Measurements from ENCODE around the gene CPAMD8. TPM values are rescaled to one million over a fixed set of nuclear protein-coding genes. Genes with fewer than 3 reads are reported as not detected.

CPAMD8 gene
- total and polyA plus RNA-seq, 9 of the 15 experiments (the other 6 are each of a cell fraction or from before 2014, with no cell fraction given), result 0.20 to 2.1 (median 1.3) TPM

- no peak for TF ChIP-seq ZNF707 (CRISPR knock-in tag; conservative IDR thresholded peaks at IDR 0.05)
- no peak for TF ChIP-seq SMAD3 (CRISPR knock-in tag; conservative IDR thresholded peaks at IDR 0.05)
- TF ChIP-seq KAT8 (IDR thresholded peaks at IDR 0.05; ENCODE audit: low read depth), result no peak
- no peak for TF ChIP-seq RAD21 (CRISPR knock-in tag; conservative IDR thresholded peaks at IDR 0.05 in 1 of 2, IDR thresholded peaks at IDR 0.05 in 1 of 2)
- TF ChIP-seq LARP7 (IDR thresholded peaks at IDR 0.05), result no peak
- TF ChIP-seq LCOR (CRISPR knock-in tag; IDR thresholded peaks at IDR 0.05), result no peak
- no peak for TF ChIP-seq EP400 (IDR thresholded peaks at IDR 0.05)
- TF ChIP-seq ZNF253 (CRISPR knock-in tag; conservative IDR thresholded peaks at IDR 0.05), result no peak
- TF ChIP-seq, protein P1, sequence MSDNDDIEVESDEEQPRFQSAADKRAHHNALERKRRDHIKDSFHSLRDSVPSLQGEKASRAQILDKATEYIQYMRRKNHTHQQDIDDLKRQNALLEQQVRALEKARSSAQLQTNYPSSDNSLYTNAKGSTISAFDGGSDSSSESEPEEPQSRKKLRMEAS (CRISPR knock-in tag; IDR thresholded peaks at IDR 0.05), result no peak
Observed at GRCh38 chr19:17037966-17038500, 11.4 kb upstream of the CPAMD8 start (continued).

- H3K9me1 ChIP-seq (ENCODE audit: control insufficient read depth, insufficient read depth, low read length), result no peaks in the 10 kb centered on the region
- no peak overlapping the region for H3K27ac ChIP-seq (ENCODE audit: extremely low read depth, low read depth, low read length)
- no peak for FAIRE-seq
- ChIA-PET POLR2A (no interaction called here), CTCF (ENCODE audit: low intra/inter-chr PET ratio) (no interaction called here)
- ATAC-seq, result no peak
- in situ Hi-C loops (cut with MboI), result no loop called here
- BruUV-seq (replicated peaks), result no TSS peak
- no peak for DNase-seq (ENCODE audit: extremely low read depth in 1 of 4, low spot score in 3 of 4)
- 6% methylated on average over 6 of the region's 6 CpGs for WGBS (ENCODE audit: insufficient coverage, low coverage, missing lambda C conversion rate)
- H3K9me3 ChIP-seq (replicated peaks; ENCODE audit: control insufficient read depth, insufficient read depth, low read depth, low read length), result no peaks in the 10 kb centered on the region
- no peaks in the 10 kb centered on the region for H3K79me2 ChIP-seq (ENCODE audit: control insufficient read depth, insufficient read depth, low read length)
- no peak overlapping the region for H3K4me2 ChIP-seq (ENCODE audit: insufficient read depth, low read length)
- H3K4me3 ChIP-seq, result no peak overlapping the region
- peaks cover 4% of the 10 kb centered on the region; the same call in 1 of the 2 replicates for H4K20me1 ChIP-seq (replicated peaks; ENCODE audit: control insufficient read depth, insufficient read depth, low read length)
- H3K4me1 ChIP-seq (replicated peaks in 1 of 2; ENCODE audit: control insufficient read depth in 2 of 2, insufficient read depth in 2 of 2, low read length in 2 of 2), result peaks cover 0 to 8% of the 10 kb centered on the region in 2 experiments; a peak in 2 of 5 replicates
- H2AFZ ChIP-seq (ENCODE audit: low read depth, low read length), result no peak overlapping the region
- intact Hi-C loops (cut with micrococcal nuclease), result no loop called here
- H3K27me3 ChIP-seq (ENCODE audit: control insufficient read depth in 2 of 2, insufficient read depth in 2 of 2, low read length in 2 of 2), result peaks cover 20 to 54% of the 10 kb centered on the region in 2 experiments; a peak in 3 of 5 replicates
- H3K36me3 ChIP-seq (ENCODE audit: control insufficient read depth, insufficient read depth, low read length), result no peaks in the 10 kb centered on the region
- H3K9ac ChIP-seq (ENCODE audit: insufficient read depth in 1 of 2, low read depth in 2 of 2, low read length in 2 of 2), result no peak overlapping the region
- TF ChIP-seq ATF3 (IDR thresholded peaks at IDR 0.05), result no peak
- no peak for TF ChIP-seq ATF3 (CRISPR knock-in tag; conservative IDR thresholded peaks at IDR 0.05)
- TF ChIP-seq TSC22D4 (tag; IDR thresholded peaks at IDR 0.05), result no peak
- TF ChIP-seq ATF7 (IDR thresholded peaks at IDR 0.05), result no peak
- no peak for TF ChIP-seq RBM22 (IDR thresholded peaks at IDR 0.05; ENCODE audit: low read depth, low read length, poor library complexity, severe bottlenecking)
- TF ChIP-seq, protein P2, sequence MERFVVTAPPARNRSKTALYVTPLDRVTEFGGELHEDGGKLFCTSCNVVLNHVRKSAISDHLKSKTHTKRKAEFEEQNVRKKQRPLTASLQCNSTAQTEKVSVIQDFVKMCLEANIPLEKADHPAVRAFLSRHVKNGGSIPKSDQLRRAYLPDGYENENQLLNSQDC (CRISPR knock-in tag; IDR thresholded peaks at IDR 0.05), result no peak
- TF ChIP-seq, protein P3, sequence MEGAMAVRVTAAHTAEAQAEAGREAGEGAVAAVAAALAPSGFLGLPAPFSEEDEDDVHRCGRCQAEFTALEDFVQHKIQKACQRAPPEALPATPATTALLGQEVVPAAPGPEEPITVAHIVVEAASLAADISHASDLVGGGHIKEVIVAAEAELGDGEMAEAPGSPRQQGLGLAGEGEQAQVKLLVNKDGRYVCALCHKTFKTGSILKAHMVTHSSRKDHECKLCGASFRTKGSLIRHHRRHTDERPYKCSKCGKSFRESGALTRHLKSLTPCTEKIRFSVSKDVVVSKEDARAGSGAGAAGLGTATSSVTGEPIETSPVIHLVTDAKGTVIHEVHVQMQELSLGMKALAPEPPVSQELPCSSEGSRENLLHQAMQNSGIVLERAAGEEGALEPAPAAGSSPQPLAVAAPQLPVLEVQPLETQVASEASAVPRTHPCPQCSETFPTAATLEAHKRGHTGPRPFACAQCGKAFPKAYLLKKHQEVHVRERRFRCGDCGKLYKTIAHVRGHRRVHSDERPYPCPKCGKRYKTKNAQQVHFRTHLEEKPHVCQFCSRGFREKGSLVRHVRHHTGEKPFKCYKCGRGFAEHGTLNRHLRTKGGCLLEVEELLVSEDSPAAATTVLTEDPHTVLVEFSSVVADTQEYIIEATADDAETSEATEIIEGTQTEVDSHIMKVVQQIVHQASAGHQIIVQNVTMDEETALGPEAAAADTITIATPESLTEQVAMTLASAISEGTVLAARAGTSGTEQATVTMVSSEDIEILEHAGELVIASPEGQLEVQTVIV (CRISPR knock-in tag; IDR thresholded peaks at IDR 0.05; ENCODE audit: borderline replicate concordance), result no peak
- TF ChIP-seq ZKSCAN1 (IDR thresholded peaks at IDR 0.05; ENCODE audit: low read depth, low read length), result no peak
- no peak for TF ChIP-seq NFATC3 (IDR thresholded peaks at IDR 0.05)
- TF ChIP-seq RNF2 (IDR thresholded peaks at IDR 0.05), result no peak
- TF ChIP-seq ARID1B (IDR thresholded peaks at IDR 0.05), result no peak
- TF ChIP-seq HEY1 (CRISPR knock-in tag; IDR thresholded peaks at IDR 0.05; ENCODE audit: borderline replicate concordance), result no peak
Observed at GRCh38 chr19:17037184-17037583, 10.6 kb upstream of the CPAMD8 start.
